ENCODE measurements around the gene ADGRG7.
"Not testable (repeated sequence)": the region's sequence is repeated elsewhere in the genome, so short reads cannot be mapped to it uniquely, and the experiment has no call there.

Gene ADGRG7

DNA sequence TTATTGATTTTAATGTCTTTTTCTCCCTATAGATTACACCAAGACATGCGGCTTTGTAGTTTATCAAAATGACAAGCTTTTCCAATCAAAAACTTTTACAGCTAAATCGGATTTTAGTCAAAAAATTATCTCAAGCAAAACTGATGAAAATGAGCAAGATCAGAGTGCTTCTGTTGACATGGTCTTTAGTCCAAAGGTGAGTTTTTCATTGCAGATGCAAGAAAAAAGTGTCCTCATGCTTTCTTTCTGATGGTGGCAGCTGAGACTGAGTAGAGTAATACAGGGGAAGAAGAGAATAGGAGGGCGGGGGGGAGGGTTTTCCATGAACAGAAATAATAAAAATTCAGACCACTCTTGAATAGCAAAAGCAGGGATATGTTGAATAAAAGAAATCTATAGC, 36.5 kb downstream of the ADGRG7 start:
- DNase-seq (ENCODE audit: low spot score) = no peak

DNA sequence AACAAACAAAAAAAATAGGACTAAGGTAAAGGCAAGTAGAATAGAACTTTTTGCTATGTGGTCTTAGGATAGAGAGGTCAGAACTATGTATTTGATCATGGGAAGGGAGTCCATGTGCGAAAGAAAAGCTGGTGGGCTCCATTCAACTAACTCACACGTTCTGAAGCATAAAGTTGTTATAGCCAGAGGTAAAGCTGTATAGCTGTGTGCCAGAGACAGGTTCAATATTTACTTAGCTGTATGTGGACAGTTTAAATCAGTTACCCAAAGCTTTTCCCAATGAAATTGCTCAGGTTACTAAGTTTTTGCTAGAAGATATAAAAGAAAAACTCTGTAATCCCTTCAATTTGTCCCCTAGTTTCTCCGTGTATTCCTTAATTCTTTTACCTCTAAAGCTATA, 37.8 kb downstream of the ADGRG7 start:
- DNase-seq (ENCODE audit: low spot score) = no peak

DNA sequence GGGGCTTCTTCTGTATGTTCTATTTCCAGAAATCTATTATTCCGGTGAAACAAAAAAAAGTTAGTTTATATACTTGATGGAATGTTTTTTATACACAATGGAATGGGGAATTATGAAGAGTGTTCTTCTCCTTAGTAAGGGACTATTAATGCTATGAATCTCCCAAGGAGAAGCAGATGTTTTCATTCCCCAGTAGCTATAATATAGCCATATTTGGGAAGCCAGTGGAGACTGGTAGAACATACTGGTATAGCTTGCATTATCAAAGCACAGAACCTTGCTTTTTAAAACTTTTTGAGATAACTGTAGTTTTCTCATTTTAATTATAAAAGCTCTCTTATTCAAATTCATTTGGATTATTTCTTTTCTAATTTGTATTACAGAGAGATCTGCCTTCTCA, 38.3 kb downstream of the ADGRG7 start:
- no peak for DNase-seq (ENCODE audit: low spot score)

DNA sequence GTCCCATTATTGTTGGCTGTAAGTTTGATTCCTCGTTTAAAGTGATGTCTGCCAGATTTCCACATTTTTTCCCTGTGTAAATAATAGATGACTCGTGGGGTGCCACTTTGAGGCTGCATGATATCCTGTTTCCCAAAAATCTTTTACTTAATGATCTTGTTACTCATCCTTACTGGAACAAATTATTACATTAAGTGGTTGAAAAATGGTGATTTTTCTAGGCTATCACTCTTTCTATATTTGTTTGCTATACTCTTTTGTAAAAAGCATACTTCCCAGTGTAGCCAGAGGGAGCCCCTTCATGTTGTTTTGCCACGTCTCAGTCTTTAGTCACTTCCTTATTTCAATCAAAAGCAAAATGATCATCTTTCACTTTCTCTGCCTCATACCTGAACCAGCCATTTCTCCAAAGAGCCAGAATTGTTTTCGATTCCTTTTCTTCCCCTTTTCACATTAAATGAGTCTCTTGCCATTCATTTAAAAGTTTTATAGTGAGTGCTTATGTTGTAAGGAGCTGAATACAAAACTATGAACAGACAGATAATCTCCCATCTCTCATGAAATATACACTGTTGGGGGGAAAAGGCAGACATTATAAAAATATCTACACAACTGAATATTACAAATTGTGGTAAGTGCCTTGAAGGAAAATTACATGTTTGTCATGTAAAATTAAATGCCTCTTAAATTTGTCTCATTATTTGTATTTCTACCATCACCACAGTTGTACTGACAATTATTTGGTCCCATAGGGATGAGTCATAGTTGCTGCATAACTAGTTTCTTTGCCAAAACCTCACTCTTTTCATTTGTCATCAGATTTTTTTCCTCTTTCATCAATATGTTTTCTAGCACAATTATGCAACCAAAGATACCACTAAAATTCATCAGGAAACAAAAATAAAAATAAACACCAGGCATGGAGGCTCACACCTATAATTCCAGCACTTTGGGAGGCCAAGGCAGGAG, 41.5 kb downstream of the ADGRG7 start:
- peak; percentile 23 for DNase-seq (ENCODE audit: low spot score)

DNA sequence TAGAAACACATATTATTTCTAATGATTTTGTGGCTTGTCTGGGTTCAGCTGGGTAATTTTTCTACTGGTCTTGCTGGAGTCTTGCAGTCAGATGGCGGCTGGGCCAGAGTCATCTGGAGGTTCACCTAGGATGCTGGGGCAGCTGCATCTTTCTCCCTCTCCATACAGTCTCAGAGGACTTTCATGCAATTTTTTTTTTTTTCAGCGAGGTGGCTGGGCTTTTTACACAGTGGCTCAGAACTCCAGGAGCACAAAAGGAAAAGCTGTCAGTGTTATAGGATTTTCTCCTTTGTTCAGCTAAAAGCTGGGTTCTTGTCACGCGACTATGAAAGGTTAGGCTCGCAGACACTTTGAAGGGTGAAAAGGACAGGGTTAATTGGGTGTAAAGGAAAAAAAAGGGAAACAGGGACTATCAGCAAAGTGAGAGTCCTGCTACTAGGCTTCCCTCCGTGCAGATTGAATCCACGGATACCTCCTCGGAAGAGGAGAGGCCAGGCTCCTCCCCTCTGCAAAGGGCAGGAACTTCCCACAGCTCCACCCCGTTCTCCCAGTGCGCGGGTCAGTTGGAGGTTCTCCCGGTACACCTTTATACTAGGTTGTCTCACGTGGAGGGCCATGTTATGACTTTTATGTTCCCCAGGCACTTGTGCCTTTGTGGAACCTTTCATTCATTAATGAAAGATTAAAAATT, 44.3 kb downstream of the ADGRG7 start:
- DNase-seq (ENCODE audit: low spot score) = no peak

DNA sequence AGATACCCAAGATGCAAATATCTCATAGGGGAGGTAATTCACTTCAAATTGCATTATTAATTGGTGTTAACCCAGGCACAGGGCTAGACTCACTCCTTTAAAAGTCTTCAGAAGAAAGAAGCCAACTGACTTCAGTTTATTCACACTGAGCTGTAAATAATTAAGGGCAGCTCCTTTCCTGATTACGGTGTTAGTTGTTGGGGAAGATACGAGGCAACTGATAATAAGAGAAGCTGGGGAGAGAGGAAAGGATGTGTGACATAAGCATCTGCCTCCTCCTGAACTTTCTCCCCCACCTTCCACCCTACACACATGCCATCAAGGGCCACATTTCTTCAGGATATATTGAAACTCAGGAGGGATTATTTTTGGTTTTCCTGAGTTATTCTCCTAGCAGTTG, 47.5 kb downstream of the ADGRG7 start:
- DNase-seq (ENCODE audit: low spot score) = no peak

DNA sequence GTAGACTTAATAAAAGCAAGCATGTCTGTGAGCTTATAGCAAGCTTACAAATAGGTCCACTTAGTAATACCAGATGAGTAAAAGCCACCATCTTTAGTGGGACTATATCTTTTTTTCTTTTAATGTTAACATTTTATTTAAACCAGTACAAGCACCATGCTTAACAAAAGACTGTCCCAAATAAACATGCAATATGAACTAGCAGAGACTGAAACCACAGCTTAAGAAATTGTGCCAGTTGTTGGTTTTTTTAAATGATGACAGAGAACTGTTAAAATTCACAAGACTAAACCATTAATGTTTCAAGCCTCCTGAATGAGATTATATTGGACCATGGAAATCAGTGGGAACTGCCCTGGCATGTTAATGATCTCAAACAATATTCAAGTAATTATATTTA, 51.9 kb downstream of the ADGRG7 start:
- not testable (repeated sequence) for DNase-seq (ENCODE audit: low spot score)

DNA sequence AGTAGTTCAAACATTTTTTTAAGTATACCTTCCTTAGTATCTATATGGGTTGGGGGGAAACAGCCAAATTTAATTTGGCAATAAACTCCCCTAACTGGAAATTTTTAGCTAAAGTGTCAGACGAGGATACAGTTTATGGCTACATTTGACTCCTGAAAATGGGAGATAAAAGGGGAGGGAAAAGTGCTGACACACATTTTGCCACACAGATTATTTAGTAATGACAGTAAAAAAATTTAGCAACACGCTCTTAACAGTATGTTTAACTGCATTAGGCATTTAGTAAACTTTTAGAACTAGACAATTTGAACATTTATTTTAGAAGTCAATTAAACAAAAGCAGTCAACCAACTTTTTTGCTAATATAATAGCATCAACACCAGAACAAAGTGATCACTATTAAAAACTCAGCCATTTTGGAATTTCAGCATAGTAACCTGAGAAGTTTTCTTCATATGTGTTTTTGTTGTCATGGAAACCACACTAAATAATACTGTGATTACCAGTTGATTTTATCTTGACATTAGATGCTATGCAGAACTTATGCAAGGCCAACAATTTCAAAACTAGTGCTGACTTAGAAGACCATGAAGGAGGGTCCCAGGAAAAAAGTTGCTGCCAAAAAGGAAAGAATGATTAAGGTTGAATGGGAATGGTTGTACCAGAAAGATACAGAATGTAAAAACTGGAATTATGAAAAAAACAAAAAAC, 52.9 kb downstream of the ADGRG7 start:
- DNase-seq (ENCODE audit: low spot score) = no peak

DNA sequence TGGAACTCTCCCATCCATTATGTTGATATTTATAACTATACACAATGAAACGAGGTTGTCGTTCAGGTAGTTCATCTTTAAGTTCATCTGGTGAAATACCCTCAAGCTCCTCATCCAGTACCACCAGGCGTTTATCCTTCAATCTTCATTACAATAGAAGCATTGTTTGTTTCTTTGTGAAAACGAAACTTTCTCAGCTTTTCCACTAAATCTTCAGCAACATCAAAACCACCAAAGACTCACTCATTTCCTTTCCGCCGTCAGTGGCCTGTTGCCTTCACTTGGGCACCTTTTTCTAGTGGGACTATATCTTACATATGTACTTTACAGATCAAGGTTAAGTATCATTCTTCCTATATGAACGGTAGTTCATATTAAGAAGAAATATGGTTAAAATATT, 55.8 kb downstream of the ADGRG7 start:
- DNase-seq (ENCODE audit: low spot score) = no peak

DNA sequence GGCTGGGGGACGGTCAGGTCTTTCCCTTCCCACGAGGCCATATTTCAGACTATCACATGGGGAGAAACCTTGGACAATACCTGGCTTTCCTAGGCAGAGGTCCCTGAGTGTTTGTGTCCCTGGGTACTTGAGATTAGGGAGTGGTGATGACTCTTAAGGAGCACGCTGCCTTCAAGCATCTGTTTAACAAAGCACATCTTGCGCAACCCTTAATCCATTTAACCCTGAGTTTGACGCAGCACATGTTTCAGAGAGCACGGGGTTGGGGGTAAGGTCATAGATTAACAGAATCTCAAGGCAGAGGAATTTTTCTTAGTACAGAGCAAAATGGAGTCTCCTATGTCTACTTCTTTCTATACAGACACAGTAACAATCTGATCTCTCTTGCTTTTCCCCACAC, 57.3 kb downstream of the ADGRG7 start:
- DNase-seq (ENCODE audit: low spot score) = not testable (repeated sequence)

DNA sequence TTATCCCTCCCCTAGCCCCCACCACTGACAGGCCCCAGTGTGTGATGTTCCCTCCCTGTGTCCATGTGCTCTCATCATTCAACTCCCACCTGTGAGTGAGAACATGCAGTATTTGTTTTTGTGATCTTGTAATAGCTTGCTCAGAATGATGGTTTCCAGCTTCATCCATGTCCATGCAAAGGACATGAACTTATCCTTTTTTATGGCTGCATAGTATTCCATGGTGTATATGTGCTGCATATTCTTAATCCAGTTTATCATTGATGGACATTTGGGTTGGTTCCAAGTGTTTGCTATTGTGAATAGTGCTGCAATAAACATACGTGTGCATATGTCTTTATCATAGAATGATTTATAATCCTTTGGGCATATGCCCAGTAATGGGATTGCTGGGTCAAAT, 57.9 kb downstream of the ADGRG7 start:
- DNase-seq (ENCODE audit: low spot score) = not testable (repeated sequence)

DNA sequence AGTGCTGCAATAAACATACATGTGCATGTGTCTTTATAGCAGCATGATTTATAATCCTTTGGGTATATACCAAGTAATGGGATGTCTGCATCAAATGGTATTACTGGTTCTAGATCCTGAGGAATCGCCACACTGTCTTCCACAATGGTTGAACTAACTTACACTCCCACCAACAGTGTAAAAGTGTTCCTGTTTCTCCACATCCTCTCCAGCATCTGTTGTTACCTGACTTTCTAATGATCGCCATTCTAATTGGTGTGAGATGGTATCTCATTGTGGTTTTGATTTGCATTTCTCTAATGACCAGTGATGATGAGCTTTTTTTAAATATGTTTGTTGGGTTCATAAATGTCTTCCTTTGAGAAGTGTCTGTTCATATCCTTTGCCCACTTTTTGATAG, 61.6 kb downstream of the ADGRG7 start:
- DNase-seq (ENCODE audit: low spot score) = not testable (repeated sequence)

DNA sequence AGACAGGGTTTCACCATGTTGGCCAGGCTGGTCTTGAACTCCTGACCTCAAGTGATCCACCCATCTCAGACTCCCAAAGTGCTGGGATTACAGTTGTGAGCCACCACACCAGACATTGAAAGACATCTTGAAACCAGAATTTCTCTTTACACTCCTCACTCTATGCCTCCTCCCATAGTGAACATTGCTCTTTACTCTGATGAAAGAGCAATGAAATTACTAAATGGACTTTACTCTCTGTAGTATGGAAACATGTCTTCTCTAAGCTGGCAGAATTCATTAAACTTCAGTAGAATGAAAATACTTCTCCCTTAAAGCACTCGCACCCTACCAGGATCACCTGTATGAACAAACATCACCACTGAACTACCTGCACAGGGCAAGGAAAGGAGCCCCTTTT, 72.1 kb downstream of the ADGRG7 start:
- no peak for DNase-seq (ENCODE audit: low spot score)

DNA sequence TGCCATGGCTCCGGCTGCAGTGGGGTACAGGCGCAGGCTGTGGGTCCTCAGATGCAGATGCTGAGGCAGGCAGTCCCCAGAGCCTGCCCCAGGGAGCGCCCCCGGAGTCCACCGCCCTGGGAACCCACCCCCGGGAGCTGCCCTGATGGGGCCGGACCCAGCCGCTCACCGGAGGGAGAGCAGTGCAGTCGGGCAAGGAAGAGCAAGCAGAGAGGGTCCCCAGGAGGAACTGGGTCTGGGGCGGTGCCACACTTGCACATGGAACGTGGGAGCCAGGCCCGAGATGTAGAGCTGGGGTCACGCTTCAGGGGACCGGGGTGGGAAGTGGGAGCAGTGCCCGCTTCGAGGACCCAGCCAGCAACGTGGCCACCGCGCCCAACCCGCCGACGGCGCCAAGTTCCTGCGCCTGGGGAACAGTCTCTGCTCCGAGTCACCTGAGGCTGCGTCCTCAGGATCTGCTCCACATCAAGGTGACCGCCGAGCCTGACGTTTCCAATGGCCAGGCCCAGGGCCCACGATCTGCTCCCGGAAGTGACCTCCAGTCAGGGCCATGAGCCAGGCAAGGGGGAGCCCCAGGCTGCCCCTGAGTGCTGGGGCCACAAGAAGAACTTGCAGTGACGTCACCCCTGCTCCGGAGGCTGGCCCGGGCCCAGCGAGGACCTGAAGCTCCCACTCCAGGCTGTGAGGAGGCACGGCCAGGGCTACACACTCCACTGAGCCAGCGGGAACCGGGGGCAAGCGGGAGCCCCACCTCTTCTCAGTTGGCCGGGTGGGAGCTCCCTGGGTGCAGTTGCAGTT, 72.9 kb downstream of the ADGRG7 start:
- no peak for DNase-seq (ENCODE audit: low spot score)

DNA sequence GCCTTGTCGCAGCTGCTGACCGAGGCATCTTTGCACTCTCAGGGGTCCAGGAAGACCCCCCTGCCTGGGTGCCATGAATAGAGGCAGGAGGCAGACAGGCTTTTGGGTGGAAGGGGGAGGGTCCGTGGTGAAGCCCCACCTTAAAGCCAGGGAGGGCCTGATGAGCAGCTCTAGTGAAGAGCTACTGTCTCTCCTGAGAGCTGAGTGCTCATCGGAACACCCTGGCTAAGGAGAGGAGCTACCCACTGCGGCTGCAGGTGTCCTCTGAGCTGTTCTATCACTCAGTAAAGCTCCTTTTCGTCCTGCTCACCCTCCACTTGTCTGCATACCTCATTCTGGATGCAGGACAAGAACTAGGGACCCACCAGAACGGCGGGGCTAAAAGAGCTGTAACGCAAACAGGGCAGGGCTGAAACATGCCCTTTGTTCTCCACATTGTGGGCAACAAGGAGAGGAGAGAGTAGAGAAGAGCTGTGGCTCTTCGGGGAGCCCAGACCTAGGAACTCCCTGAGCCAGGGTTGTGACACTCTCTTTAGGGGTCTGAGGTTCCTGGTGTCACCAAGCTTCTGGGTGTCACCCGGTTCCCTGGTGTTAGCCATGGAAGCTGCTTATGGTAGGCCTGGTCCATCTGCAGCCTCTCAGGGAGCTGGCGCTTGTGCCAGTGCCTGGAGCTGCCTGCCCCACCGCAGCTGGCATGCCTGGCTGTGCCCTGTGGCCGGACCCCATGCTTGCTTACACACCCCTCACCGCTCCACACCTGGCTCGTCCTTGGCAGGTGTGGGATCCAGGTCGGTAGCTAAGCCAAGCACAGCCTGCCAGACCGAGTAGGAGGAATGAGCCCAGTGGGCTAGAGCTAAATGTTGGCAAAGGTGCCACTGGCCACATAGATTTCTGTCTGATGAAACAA, 73.7 kb downstream of the ADGRG7 start:
- no peak for DNase-seq (ENCODE audit: low spot score)

DNA sequence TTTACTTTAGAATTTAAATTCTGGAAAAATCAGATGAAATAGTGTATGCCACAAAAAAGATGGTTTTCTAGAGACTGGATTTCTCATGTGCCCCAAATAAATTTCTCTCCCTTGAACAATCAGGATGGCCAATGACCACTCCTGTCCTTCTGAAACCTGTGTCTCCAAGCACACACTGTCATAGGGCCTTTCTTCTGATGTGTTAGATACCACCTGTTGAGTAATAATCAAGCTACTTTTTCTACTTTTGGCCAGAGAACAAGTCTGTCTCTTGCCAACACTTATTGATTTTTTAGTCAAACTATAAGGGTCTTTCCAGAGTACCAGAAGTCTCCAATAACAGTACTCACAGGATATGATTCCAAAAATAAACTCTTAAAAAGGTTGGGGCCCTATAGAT, 83.8 kb downstream of the ADGRG7 start:
- no peak for DNase-seq (ENCODE audit: low spot score)

DNA sequence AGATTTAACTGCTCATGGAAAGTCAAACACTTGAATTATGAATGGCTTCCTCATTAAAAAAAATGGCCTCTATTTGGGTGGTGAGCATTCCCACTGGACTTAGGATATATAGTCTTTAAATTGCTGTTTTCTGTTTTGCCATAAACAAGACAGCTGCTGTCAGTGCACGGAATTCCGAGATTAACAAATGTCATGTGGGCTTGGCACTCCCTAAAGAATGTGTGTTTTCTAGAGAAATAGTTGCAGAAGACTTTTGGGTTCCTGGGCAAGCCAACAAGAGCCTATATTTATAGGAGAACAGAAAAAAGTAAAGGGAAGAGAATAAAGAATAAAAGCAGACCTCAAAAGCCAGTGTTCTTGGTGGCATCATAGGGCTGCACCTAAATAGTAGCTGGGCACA, 86.3 kb downstream of the ADGRG7 start:
- no peak for DNase-seq (ENCODE audit: low spot score)

DNA sequence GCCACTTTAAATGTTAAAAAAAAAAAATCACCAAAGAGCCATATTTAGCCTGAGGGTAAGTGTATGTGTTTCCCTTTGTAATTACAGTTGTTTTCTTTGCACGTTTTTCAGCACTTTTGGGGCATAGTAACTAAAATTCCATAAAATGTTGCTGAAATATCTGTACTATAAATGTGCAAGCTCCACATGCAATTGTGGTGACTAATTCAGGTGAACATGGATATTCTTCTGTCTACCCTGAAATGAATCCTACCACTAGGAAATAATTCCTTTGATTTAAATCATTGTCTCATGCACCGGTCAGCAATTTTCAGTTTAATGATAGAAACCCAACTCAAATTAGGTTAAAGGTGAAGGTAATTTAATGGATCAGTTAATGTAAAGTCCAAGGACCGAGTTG, 86.8 kb downstream of the ADGRG7 start:
- DNase-seq (ENCODE audit: low spot score) = no peak

DNA sequence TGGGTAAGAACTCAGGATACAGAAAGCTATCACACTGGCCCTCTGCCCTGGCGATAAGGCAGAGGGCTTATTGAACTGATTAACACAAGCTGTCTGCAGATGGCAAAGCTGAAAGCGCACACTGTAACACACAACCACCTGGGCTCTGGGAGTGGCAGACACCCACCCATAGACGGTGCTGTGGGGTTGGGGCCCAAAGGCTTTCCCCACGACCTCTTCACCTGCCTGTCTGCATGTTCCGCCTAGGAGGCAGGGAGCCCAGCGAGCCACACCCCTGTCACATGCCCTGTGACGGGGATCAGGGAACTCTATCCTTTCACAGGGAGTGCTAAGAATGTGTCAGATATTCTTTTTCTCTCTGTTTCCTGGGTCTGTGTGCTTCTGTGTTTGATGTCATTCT, 87.8 kb downstream of the ADGRG7 start:
- DNase-seq (ENCODE audit: low spot score) = no peak

DNA sequence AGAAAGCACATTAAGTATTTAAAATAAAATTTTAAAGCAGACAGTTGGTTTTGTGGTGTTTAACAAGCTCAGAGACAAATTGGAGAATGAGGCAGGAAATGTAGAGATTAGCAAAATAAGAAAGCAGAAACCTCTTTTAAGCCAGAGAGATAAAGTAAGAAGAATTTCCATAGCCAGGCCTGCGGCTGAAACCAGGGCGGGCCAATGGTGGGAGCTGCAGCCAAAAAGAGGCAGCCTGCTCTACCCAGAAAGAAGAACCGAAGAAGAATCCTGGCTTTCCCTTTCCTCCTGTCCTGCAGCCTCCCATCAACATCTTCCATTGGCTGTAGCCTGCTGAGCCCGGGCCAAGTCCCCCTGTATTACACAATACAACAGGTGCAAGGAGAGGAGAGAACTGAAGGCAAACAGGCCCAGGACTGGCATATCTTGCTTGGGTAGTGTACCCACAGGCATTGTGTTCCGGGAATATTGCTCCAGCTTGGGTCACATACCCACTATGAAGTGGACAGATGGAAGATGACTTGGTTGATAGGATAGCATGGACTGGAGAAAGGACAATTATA, 88.4 kb downstream of the ADGRG7 start:
- no peak for DNase-seq (ENCODE audit: low spot score)

DNA sequence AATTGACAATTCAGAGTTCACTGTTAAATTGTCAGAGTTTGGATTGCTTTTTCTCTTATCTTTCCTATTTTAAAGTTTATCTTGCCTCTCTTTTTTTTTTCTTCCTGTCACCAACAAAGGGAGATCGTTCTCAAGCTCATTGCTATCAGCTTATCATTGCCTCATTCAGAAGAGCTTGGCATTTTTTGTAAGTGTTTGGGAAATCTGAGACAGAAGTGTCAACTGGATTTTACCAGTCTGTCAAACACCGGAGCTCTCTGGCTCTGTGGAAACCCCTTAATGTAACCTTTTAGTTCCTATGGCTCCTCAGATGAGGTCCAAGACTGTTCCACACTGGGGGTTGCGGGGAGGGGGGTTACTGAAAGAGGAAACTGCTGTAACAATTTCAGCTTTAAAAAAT, 89.3 kb downstream of the ADGRG7 start:
- no peak for DNase-seq (ENCODE audit: low spot score)

Data from kidney capillary endothelial cell (primary cell).